IPS-18c (cell line): Measurements from ENCODE around the gene AFP.

Experiments
- H3K4me3 ChIP-seq: 2 replicates; pipeline ENCODE4 v1.7.0; 2013; ENCODE audit warnings: low read depth, mild to moderate bottlenecking, low read length, moderate library complexity; ENCODE audit not compliant: insufficient read depth
- H3K9me3 ChIP-seq: one replicate; pipeline ENCODE4 v1.6.1; 2013; ENCODE audit warnings: mild to moderate bottlenecking, low read length, moderate library complexity; ENCODE audit not compliant: control insufficient read depth, insufficient read depth

Gene AFP

DNA sequence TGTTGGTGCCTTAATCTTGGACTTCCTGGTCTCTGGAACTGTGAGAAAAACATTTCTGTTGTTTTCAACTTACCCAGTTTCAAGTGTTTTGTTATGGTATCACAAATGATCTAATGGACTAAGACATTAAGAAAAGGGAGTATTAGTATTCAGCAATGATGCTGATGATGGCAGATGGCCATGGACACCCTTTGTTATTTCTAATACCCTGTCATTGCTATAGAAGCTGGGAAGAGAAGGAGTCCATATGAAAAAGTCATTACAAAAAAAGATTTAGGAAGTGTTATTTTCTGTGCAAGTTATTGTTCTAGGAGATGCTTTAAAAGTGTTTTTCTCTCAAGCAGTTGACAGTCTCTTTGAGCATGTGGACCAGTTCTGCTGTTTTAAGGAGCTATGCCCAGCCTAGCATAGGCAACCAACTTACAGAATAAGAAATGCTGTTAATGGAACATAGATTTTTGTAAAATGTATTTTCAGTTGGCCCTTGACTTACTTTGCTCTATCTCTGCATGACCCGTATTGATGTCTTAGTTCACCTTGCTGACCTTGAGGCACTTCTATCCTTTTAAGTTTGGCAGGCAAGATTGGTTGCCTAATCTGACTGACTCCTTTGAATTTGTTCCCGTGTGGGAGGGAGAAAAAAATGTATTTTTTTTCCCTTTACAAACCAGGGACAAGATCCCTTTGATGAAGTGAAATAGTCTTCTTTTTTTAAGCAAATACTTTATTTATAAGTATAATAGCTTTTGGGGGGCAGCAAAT lies 6.0 kb upstream of the AFP start:
- H3K9me3 ChIP-seq, result no peaks in the 10 kb centered on the region
- no peak overlapping the region for H3K4me3 ChIP-seq

DNA sequence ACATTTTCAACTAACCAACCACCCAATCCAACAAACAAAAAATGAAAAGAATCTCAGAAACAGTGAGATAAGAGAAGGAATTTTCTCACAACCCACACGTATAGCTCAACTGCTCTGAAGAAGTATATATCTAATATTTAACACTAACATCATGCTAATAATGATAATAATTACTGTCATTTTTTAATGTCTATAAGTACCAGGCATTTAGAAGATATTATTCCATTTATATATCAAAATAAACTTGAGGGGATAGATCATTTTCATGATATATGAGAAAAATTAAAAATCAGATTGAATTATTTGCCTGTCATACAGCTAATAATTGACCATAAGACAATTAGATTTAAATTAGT lies 4.2 kb upstream of the AFP start:
- Histone ChIP-seq H3K9me3 (no peaks in the 10 kb centered on the region), H3K4me3 (no peak overlapping the region)

DNA sequence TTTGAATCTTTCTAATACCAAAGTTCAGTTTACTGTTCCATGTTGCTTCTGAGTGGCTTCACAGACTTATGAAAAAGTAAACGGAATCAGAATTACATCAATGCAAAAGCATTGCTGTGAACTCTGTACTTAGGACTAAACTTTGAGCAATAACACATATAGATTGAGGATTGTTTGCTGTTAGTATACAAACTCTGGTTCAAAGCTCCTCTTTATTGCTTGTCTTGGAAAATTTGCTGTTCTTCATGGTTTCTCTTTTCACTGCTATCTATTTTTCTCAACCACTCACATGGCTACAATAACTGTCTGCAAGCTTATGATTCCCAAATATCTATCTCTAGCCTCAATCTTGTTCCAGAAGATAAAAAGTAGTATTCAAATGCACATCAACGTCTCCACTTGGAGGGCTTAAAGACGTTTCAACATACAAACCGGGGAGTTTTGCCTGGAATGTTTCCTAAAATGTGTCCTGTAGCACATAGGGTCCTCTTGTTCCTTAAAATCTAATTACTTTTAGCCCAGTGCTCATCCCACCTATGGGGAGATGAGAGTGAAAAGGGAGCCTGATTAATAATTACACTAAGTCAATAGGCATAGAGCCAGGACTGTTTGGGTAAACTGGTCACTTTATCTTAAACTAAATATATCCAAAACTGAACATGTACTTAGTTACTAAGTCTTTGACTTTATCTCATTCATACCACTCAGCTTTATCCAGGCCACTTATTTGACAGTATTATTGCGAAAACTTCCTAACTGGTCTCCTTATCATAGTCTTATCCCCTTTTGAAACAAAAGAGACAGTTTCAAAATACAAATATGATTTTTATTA lies 3.6 kb upstream of the AFP start:
- no peak overlapping the region for H3K4me3 ChIP-seq
- no peaks in the 10 kb centered on the region for H3K9me3 ChIP-seq

DNA sequence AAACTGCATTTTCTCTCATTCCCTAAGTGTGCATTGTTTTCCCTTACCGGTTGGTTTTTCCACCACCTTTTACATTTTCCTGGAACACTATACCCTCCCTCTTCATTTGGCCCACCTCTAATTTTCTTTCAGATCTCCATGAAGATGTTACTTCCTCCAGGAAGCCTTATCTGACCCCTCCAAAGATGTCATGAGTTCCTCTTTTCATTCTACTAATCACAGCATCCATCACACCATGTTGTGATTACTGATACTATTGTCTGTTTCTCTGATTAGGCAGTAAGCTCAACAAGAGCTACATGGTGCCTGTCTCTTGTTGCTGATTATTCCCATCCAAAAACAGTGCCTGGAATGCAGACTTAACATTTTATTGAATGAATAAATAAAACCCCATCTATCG lies 2.9 kb upstream of the AFP start:
- no peaks in the 10 kb centered on the region for H3K9me3 ChIP-seq
- H3K4me3 ChIP-seq, result no peak overlapping the region

DNA sequence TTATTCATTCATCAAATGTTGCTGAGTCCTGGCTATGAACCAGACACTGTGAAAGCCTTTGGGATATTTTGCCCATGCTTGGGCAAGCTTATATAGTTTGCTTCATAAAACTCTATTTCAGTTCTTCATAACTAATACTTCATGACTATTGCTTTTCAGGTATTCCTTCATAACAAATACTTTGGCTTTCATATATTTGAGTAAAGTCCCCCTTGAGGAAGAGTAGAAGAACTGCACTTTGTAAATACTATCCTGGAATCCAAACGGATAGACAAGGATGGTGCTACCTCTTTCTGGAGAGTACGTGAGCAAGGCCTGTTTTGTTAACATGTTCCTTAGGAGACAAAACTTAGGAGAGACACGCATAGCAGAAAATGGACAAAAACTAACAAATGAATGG lies 1.7 kb upstream of the AFP start:
- H3K4me3 ChIP-seq, result no peak overlapping the region
- no peaks in the 10 kb centered on the region for H3K9me3 ChIP-seq

DNA sequence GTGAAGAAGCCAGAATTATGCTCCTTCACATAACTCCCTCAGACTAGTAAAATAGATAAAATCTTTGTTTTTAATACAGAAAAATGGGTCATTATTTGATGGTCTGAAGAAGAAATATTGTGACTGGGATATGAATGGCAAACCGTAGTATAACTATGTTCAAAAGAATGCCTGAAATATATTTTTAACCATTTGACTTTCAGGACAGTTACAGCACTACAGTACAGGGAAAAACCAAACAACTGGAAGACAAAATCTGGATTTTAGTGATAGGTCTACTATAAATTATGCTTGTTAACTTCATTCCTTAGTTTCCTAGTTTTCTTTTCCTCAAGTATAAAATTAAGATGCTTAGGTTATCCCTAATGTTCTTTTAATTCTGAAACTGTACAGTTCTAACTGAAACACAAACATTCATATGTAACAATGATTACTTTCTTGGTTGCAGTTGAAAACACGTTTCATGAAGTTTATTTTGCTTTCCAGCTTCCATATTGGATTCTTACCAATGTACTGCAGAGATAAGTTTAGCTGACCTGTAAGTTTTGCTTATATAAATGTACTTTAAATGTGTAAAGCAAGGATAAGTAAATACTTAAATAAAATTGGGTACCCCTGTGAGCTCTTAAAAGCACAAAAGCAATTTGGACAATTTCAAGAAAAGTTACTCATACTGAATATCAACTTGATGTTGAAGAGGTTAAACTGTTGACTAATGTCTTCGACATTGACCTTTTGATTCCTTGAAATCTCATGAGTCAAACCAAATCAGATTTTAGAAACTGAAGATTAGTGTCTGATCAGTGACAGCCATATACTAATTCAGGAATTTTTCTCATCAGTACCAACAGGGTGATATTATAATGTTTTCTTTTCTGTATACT lies 895 bp downstream of the AFP start:
- Histone ChIP-seq H3K9me3 (no peaks in the 10 kb centered on the region), H3K4me3 (no peak overlapping the region)

DNA sequence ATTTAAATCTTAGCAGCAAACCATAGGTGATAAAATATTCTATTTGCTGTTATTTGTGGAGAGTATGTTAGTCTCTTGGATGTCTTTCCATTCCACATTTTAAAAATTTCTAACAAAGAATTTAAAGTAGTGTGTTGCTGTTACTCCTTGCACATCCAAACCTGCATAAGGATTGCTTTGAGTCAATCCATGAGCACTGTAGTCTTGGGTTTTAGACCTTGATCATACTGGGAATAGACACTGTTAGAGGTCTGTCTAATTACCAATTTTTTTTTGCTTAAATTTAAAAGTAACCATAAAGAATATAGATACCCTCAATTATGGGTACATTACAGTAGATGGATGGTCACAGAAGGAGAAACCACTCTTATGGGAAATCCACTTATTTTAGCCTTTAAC lies 1.5 kb downstream of the AFP start:
- H3K4me3 ChIP-seq, result no peak overlapping the region
- no peaks in the 10 kb centered on the region for H3K9me3 ChIP-seq

DNA sequence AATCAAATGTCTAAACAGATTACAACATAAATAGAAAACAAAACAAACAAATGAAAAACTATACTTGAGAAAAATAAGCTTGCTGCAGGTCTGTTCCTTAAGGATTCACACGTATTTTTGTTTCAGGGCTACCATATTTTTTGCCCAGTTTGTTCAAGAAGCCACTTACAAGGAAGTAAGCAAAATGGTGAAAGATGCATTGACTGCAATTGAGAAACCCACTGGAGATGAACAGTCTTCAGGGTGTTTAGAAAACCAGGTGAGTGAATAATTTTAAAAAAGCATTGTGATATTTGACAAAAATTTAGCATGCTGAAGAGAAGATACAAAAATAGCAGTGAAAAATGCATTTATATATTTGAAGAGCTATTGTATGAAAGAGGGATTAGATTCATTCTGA lies 2.0 kb downstream of the AFP start:
- Histone ChIP-seq H3K4me3 (no peak overlapping the region), H3K9me3 (no peaks in the 10 kb centered on the region)

DNA sequence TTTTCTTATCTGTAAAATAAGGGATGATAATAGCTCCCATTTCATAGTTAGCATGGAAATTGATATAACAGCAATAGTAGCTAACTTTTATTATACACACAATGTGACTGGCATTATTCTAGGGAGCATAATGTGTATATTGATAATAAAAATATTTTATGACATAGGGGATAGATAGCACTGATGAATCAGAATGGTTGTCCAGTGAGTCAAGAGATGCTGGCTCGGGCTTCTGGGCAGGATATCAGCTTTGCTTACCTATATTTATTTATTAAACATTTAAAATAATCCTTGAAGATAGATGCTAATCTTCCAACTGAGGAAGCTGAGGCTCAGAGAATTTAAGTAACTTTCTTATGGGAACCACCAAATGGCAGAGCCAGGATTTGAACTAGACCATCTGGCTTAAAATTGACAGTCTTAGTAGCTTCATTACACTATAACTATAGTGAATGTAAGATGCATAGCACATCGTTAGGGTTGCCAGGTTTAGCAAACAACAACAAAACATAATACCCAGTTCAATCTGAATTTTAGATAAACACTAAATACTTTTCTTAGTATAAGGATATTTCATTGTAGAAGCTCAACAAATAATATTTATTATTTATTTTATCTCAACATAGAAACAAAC lies 2.7 kb downstream of the AFP start:
- Histone ChIP-seq H3K4me3 (no peak overlapping the region), H3K9me3 (no peaks in the 10 kb centered on the region)

DNA sequence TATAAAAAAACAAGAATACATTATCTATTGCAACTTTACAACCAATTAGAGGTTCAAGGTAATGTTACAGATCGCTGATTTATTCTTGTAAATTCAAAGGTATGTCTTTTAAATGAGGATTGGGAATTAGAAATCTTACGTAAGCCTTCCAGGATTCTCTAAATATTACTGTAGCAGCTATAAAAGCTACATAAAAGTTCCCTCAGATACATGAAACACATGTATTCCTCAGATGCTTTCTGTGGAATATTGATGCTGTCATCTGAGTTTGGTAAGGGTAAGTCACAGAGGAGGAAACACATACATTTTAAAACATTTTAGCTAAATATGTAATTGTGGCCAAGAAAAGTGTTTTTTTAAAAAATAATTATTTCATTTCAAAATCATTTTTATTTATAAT lies 3.4 kb downstream of the AFP start:
- Histone ChIP-seq H3K4me3 (no peak overlapping the region), H3K9me3 (no peaks in the 10 kb centered on the region)

DNA sequence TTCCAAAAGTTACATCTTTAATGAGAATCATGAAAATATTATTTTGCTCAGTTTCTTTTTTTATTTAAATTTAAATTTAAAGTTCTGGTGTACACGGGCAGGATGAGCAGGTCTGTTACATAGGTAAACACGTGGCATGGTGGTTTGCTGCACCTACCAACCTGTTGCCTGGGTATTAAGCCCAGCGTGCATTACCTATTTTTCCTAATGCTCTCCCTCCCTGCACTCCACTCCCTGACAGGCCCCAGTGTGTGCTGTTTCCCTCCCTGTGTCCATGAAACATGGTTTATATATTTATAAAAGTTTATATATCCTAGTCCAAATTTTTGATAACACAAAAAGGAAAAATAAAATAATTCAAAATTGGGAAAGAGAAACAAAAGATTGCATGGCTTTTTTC lies 4.0 kb downstream of the AFP start:
- Histone ChIP-seq H3K9me3 (no peaks in the 10 kb centered on the region), H3K4me3 (no peak overlapping the region)

DNA sequence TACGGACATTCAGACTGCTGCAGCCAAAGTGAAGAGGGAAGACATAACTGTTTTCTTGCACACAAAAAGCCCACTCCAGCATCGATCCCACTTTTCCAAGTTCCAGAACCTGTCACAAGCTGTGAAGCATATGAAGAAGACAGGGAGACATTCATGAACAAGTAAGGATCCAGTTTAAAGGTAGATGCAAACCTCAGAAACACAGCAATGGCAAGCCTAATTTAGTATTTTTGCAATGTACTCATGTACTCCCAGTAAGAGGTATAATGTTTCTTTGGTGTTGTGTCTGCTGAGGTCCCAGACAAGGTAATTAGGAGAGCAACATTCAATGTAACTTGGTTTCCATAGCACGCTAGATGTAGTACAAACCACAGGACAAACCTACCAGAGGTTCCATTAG lies 4.6 kb downstream of the AFP start:
- Histone ChIP-seq H3K4me3 (no peak overlapping the region), H3K9me3 (no peaks in the 10 kb centered on the region)

DNA sequence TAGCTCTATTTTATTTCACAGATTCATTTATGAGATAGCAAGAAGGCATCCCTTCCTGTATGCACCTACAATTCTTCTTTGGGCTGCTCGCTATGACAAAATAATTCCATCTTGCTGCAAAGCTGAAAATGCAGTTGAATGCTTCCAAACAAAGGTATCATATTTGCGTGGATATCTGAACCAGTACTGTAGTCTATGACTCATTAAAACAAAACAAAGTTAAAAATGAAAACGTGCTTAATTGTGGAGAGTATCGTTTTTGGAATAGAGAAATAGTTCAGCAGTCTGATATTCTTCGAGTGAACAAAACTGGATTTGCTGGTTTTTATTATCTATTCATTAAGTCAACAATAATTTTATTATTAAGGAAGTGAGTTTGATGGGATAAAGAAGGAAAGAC lies 6.3 kb downstream of the AFP start:
- H3K4me3 ChIP-seq, result no peak overlapping the region
- no peaks in the 10 kb centered on the region for H3K9me3 ChIP-seq

DNA sequence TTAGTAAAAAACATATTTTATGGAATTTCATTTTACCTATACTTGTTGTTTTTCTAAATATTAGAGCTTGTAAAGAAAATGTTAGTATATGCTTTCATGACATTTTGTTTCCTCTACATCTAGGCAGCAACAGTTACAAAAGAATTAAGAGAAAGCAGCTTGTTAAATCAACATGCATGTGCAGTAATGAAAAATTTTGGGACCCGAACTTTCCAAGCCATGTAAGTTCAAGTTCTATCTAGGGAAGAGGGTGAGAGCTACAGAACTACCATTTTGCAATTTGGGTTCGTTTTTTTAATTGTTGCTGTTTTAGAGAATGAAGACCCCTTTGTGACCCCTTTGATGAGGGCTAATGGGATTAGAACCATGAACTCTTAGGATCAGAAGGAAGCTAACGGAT lies 7.2 kb downstream of the AFP start:
- Histone ChIP-seq H3K9me3 (no peaks in the 10 kb centered on the region), H3K4me3 (no peak overlapping the region)

DNA sequence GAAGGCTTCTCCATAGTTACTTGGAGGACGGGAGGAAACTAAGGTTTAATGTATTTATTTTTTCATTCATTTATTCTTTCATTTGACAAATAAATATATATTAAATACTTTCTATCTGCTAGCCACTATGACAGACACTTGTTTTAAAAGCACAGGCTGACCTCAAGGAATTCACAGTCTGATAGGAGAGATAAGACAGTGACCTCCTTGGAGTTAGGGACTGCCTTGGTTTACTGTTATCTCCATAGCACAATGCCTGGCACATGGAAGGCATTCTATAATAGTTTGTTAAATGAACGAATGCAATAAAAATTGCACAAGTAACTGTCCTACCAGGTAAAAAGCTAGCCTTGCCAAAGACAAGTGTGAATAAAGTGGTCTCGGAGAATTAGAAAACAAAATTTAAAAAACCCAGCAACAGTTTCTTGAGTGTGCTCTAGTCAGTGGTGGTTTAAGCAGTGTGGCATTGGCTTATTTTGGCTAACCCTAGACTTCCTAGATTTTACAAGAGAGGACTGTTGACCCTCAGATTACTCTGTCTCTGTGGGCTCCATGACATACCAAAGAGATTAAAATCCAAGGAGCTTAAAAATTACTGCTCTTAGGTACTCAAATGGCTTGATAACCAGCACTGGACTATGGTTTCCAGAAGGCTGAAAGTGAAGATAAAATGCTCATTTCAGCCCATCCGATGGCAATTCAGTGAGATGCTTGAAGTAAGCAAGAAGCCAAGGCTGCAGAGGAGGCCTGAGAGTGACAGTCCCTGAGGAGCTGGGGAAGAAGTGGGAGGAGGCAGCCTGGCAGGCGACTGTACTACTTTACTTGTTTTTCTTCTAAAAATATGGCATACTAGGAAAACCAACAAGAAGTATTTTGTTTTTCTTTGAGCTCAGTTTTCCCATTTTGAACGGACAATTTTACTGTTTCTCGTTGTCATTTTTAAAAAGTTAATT lies 9.6 kb downstream of the AFP start:
- H3K4me3 ChIP-seq, result no peak overlapping the region
- no peaks in the 10 kb centered on the region for H3K9me3 ChIP-seq

DNA sequence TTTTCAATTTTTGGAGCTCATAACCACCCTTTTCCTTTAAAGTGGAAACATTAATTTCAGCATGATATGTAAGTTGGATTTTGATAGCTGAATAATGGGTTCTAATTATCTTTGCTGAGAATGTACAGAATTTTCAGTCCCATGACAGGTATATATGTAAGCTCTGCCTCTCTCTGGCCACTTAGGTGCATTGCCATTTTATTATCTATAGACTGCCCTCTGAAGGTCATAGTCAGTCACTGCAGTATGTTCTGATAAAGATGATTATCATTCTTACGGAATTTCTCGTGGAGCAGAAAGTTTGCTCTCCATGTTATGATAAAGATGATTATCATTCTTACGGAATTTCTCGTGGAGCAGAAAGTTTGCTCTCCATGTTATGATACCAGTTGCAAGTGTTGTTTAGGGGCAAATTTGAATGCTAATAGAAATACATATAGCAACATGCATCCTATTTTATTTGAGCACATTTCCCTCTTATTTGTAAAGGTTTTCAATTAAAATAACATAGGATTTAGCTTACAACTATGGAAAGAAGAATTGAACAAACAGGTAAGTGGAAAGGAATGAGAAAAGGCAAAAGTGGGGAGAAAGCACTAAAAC lies 10.4 kb downstream of the AFP start:
- Histone ChIP-seq H3K9me3 (no peaks in the 10 kb centered on the region), H3K4me3 (no peak overlapping the region)
